ENCODE data around the gene CLCA1.

CLCA1 gene

GRCh38 chr1:86503406-86504136, 34.8 kb downstream of the CLCA1 start:
- DNase-seq (ENCODE audit: low read depth) = peak; percentile 23

GRCh38 chr1:86504137-86504479, 35.4 kb downstream of the CLCA1 start:
- no peak for DNase-seq (ENCODE audit: low read depth)

DNA sequence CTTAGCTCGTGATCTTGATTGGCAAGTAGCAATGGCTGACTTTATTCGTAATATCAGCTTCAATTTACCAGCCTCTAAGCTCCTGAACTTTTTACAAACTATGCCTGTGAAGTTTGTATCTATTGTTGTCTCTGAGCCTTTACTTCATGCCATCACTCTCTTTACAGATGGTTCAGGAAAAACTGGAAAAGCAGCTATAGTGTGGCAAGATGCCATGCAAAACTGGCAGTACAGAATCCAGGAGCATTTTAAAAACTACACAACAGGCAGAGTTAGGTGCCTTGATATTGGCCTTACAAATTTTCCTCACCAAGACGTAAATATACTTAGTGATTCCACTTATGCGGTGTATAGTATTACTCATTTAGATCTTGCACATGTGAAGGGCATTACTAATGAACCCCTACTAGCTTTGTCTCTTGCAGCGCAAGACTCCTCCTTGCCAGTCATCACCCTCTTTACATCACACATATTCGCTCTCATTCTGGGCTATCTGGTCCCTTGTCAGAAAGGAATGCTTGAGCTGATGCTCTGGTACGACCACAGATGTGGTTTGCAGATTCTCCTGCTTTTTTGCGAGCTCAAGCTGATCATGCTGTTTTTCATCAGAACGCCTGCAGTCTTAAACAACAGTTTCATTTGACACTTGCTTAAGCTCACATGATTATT, 36.3 kb downstream of the CLCA1 start:
- peak; percentile 54 for DNase-seq (ENCODE audit: low read depth)

DNA sequence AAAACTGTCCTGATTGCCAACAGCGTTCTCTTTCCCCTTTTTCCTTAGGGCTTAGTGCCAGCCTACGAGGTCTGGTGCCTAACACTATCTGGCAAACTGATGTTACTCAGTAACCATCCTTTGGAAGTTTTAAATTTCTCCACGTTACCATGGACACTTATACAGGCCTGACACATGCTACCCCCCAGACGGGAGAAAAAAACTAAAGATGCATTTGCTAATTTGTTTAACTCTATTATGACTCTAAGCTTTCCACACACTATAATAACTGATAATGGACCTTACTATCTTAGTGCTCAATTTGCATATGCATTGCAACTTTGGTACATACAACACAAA, 36.8 kb downstream of the CLCA1 start:
- DNase-seq (ENCODE audit: low read depth) = no peak

- peak; percentile 54 for DNase-seq (ENCODE audit: low read depth)
Measured at GRCh38 chr1:86507935-86508582, 39.3 kb downstream of the CLCA1 start.

- DNase-seq (ENCODE audit: low read depth) = peak; percentile 19
Measured at GRCh38 chr1:86508583-86508969, 39.8 kb downstream of the CLCA1 start.

- DNase-seq (ENCODE audit: low read depth) = peak; percentile 15
Measured at GRCh38 chr1:86515597-86515996, 46.9 kb downstream of the CLCA1 start.

- no peak for DNase-seq (ENCODE audit: low read depth)
Measured at GRCh38 chr1:86516335-86516734, 47.6 kb downstream of the CLCA1 start.

- no peak for DNase-seq (ENCODE audit: low read depth)
Measured at GRCh38 chr1:86517336-86517735, 48.6 kb downstream of the CLCA1 start.

DNA sequence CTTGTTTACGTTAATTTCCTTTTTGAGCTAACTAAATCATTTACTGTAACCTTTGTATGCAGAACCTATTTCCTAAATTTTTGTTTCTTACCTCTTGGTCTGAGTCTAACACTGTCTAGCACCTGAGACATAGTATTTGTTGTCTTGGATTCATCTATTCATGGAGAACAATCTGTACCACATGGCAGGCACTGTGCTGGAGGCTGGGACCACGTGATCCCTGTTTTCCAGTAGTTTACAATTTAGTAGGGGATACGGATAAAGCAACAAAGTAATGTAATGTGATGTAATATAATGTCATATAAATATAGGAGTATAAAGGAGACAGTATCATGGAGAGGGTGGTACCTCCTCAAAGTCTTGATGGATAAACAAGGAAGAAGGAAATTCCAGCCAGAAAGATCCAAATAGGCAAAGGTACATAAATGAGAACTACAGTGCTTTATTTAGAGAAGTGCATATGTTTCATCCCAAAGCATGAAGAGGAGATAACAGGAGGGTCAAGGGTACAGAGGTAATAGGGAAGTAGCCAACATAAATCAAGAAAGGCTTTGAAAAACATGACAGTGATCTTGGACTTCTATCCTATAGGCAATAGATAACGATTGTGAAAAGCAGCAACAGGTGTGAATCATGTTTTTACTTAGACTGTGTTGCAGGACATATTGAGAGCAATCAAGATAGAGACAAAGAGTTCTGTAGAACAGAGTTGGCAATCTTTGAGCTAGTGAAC, 52.2 kb downstream of the CLCA1 start:
- no peak for DNase-seq (ENCODE audit: low read depth)

GRCh38 chr1:86521522-86521891, 52.8 kb downstream of the CLCA1 start:
- DNase-seq (ENCODE audit: low read depth) = no peak

DNA sequence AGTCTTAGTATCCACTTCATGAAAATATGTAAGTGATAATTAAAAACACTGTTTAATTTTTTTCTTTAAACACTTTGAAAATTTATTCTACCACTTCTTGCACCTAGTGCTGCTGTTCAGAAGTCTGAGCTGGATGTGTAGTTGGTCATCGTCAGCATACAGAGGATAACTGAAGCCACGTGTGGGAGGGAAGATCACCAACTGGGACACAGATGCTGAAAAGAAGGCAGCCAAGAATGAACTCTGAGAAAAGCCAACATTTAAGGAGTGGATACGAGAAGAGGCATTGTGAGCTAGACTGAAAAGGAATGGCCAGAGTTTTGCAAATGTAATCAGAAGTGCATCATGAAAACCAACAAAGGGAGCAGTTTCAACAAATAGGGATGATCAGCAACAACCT, 53.5 kb downstream of the CLCA1 start:
- no peak for DNase-seq (ENCODE audit: low read depth)

DNA sequence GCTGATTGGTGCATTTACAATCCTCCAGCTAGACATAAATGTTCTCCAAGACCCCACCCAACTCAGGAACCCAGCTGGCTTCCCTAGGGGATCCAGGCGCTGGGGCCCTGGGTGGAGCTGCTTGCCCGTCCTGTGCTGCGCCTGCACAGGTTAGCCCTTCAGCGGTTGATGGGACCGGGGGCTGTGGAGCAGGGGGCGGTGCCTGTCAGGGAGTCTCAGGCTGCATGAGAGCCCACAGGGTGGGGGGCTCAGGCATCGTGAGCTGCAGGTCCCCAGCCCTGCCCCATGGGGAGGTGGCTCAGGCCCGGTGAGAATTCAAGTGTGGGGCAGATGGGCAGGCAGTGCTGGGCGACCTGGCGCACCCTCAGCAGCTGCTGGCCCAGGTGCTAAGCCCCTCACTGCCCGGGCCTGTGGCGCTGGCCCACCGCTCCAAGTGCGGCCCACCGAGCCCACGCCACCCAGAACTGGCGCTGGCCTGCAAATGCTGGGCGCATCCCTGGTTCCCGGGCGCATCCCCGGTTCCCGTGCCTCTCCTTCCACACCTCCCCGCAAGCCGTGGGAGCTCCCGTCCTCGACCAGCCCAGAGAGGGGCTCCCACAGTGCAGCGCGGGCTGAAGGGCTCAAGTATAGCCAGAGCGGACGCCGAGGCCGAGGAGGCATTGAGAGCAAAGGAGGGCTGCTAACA, 55.1 kb downstream of the CLCA1 start:
- no peak for DNase-seq (ENCODE audit: low read depth)

GRCh38 chr1:86527306-86527705, 58.6 kb downstream of the CLCA1 start:
- DNase-seq (ENCODE audit: low read depth) = no peak

DNA sequence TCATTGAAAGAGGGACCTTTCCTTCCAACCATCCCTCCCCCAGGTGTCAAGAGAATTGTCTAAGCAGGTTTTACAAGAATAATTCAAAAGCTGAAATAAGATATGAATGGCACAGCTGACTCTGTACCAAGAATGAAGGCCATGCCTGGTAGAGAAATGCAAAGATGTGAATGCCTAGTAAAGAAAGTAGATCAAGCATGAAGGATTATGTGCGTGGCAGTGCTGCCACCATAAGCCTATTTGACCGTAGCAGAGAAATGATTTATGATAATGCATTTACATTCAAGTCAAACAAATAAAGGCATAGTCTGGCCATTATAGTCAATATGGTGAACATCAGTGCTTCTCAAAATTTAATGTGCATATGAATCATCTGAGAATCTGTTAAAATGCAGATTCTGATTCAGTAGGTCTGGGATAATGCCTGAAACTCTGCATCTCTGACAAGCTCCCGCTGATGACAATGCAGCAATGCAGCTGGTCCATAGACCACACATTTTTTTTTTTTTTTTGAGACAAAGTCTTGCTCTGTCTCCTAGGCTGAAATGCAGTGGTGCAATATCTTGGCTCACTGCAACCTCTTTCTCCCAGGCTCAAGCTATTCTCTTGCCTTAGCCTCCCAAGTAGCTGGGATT, 61.6 kb downstream of the CLCA1 start:
- DNase-seq (ENCODE audit: low read depth) = no peak

DNA sequence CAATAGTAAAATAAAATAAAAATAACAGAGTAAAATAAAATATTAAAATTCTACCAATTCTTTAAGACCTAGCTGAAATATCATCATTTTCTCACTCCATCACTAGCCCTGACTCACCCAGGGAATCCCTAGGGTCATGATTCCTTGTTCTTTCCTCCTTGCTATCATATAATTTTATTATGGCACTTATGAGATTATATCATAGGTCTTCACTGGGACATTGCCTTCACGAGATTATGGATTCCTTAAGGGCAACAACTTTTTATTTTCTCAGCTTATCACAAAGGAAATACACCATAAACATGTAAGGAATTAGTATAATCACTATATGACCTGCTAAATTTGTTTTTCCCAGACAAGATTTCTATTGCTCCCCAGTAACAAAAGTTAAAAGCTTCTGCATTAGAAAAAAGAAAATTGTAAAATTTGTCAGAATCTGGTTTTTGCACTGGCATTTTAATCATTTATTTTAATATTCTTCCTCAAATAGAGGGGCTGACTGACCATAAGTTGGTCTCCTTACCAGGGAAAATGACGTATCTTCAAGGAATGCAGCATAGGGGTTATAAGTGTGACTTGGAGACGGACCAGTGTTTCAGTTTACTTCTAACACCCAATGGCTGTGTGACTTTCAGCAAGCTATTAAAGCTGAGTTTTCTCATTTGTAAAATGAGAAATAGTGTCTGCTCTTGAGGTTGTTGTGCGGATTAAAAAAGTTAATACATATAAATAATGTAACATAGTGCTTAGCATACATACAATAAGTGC, 69.4 kb downstream of the CLCA1 start:
- DNase-seq (ENCODE audit: low read depth) = peak; percentile 25

GRCh38 chr1:86538775-86539174, 70.0 kb downstream of the CLCA1 start:
- DNase-seq (ENCODE audit: low read depth) = no peak

- no peak for DNase-seq (ENCODE audit: low read depth)
Measured at GRCh38 chr1:86541859-86542258, 73.1 kb downstream of the CLCA1 start.

GRCh38 chr1:86542631-86543030, 73.9 kb downstream of the CLCA1 start:
- DNase-seq (ENCODE audit: low read depth) = peak; percentile 3

DNA sequence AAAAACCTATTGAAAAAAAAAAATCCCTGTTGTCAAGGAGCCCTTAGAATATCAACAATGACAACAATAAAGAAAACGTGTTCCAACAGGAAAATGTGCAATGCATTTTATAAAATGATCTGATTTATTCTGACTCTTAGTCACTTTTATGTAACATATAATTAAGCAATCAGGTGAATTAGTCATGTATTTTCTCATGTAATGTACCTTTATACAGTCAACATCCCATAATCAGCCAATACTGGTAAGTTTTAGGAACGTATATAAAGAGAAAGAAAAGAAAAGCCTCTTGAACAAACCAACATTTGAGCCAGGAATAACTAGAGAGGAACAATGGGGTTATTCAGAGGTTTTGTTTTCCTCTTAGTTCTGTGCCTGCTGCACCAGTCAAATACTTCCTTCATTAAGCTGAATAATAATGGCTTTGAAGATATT, 78.1 kb downstream of the CLCA1 start, which contains the start of gene CLCA4:
Gene CLCA4, plus strand, starts transcription at position 292 of the 435 bp plus-strand sequence. Its CDS starts 42 bp downstream, at position 334.
- DNase-seq (ENCODE audit: low read depth) = no peak

DNA sequence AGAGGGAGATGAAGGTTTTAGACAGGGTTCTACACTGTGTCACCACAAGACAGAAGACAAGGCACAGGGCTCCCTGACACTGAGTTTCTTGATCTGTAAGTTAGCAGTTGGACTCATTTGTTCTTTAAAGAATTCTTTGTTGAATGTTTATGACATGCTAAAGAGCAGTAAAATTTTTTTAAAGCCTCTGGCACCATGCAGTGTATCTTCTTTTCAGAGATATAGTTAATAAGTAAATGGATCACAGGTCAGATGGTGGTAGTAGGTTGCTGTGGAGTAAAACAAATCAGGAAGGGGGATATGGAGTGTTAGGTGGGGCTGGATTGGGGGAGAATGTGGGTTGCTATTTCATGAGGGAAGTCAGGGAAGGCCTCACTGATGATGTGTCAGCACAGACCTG, 80.1 kb downstream of the CLCA1 start:
- DNase-seq (ENCODE audit: low read depth) = no peak
